Measurements from ENCODE around the gene CSTF1. TPM values are rescaled to one million over a fixed set of nuclear protein-coding genes. Genes with fewer than 3 reads are reported as not detected.
A peak's percentile ranks its signal among the peaks of the same experiment; 100 is the strongest.

The CSTF1 gene
- total RNA-seq (2014; rRNA removed) (48.9 and 60.2 TPM in 2 replicates), Bru-seq, nascent RNA (percentile 90 among the genes with signal in this experiment), BruChase-seq, experiment 1, labeled RNA remaining after a 6-hour chase (percentile 89 among the genes with signal in this experiment), BruChase-seq, experiment 2, labeled RNA remaining after a 2-hour chase (percentile 94 among the genes with signal in this experiment)
- long read RNA-seq, full-length matches to known transcripts, result 37 of 70 reads
- long read RNA-seq, partial matches to known transcripts, result 4 of 70 reads
- long read RNA-seq, other reads (novel, unspliced or antisense), result 29 of 70 reads

DNA sequence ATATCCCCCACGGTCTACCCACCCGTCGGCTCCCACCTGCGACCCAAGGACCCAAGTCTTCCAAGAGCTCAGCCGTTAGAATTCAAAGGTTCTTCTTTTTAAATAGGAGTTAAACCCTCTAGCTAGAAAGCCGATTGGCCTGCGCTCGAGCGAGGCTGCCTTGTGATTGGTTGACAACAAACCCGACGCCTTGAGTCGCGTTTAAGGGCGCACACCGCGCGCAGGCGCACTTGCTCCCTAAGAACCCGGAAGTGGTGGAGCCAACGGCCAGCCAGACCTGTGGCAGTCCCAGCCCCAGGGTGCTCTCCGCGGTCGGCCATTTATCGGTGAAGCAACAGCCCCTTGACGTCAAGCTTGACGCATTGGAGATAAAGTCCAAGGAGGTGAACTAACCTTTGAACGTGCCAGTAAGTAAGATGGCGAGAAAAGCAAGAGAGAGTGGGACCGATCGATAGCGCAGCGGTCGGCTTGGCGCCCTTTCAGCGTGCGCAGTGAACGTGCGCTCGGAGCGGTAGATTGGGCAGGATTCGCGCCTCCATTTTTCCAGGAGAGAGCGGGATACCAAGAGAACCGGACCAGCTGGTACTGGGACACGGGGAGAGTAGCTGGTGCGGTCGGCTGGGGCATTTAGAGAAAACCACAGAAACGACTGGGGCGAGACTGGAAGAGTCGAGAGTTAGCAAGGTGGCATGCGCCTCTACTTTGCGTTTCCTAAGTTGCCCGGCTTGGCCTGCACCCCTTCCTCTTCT lies at the start of gene CSTF1, which contains the start of gene AURKA:
Gene CSTF1, plus strand, starts transcription at position 514 of the 749 bp plus-strand sequence. CDS start 2,908 bp downstream, outside the sequence.
Gene AURKA, minus strand, starts transcription at position 84 of the 749 bp plus-strand sequence. CDS start 4,018 bp downstream, outside the sequence.
- H3K9ac ChIP-seq (ENCODE audit: low read length), result peak within 1 kb of the TSS; percentile 96
- peak; percentile 100 for DNase-seq
- ChIA-PET POLR2A (ENCODE audit: unreplicated experiment) (interaction anchor here (1.5 kb wide), 1 partner anchor 34 kb away, joined by 6 read pairs; the partner anchor contains the start of gene FAM210B), CTCF (interaction anchor here (0.5 to 0.8 kb wide), 2 partner anchors 30 to 206 kb away, joined by 3 to 7 read pairs; no protein-coding TSS in a partner anchor)
- peak within 1 kb of the TSS; percentile 87 for H3K4me3 ChIP-seq (ENCODE audit: low read length)
- H2AFZ ChIP-seq (ENCODE audit: low read length), result peak within 1 kb of the TSS; percentile 89
- H3K36me3 ChIP-seq (ENCODE audit: low read depth, low read length), result peaks cover 51% of the 10 kb centered on the region
- H3K9me3 ChIP-seq (ENCODE audit: low read length), result no peaks in the 10 kb centered on the region
- no peaks in the 10 kb centered on the region for H3K9me2 ChIP-seq (replicated peaks; ENCODE audit: low read length)
- peaks cover 89% of the 10 kb centered on the region for H3K79me2 ChIP-seq (ENCODE audit: low read length)
- peak within 1 kb of the TSS; percentile 96 for H3K4me2 ChIP-seq (ENCODE audit: low read length)
- peak within 1 kb of the TSS; percentile 81 for H3K27ac ChIP-seq (ENCODE audit: low read length)
- peaks cover 24% of the 10 kb centered on the region for H3K4me1 ChIP-seq (ENCODE audit: insufficient read depth, low read length)
- no peaks in the 10 kb centered on the region for H3F3A ChIP-seq (ENCODE audit: low read length, unreplicated experiment)
- intact Hi-C loops (cut with micrococcal nuclease), result loop anchor here (1.0 kb wide), 1 partner anchor 34 kb away; the partner anchor contains the start of gene FAM210B
- H4K20me1 ChIP-seq (ENCODE audit: low read length), result no peaks in the 10 kb centered on the region
- no peaks in the 10 kb centered on the region for H3K27me3 ChIP-seq (ENCODE audit: low read length)
- BruUV-seq (replicated peaks), result TSS peak; percentile 75
- peak; percentile 94 for ATAC-seq
- TF ChIP-seq, protein P1, sequence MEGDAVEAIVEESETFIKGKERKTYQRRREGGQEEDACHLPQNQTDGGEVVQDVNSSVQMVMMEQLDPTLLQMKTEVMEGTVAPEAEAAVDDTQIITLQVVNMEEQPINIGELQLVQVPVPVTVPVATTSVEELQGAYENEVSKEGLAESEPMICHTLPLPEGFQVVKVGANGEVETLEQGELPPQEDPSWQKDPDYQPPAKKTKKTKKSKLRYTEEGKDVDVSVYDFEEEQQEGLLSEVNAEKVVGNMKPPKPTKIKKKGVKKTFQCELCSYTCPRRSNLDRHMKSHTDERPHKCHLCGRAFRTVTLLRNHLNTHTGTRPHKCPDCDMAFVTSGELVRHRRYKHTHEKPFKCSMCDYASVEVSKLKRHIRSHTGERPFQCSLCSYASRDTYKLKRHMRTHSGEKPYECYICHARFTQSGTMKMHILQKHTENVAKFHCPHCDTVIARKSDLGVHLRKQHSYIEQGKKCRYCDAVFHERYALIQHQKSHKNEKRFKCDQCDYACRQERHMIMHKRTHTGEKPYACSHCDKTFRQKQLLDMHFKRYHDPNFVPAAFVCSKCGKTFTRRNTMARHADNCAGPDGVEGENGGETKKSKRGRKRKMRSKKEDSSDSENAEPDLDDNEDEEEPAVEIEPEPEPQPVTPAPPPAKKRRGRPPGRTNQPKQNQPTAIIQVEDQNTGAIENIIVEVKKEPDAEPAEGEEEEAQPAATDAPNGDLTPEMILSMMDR (conservative IDR thresholded peaks at IDR 0.05; ENCODE audit: low read depth, low read length), result no peak
- TF ChIP-seq EZH2phosphoT487 (IDR thresholded peaks at IDR 0.05; ENCODE audit: borderline replicate concordance, low read length), result no peak
- TF ChIP-seq EZH2 (IDR thresholded peaks at IDR 0.05; ENCODE audit: low read length, unreplicated experiment), result no peak

DNA sequence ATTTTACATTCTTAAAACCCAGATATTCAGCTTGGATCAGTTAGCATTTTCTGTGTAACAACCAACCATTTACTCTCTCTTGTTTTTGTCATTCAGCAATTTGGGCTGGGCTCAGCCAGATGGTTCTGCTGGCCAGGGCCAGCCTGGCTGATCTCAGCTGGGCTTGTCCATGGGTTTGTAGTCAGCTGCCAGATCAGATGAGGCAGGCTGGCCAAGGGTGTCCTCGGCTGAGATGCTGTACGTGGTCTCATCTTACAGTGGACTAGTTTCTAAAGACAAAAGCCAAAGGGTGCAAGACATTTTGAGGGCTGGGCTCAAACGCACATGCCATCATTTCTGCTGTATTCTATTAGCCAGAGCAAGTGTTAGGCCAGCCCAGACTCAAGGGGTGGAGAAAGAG lies 49.7 kb upstream of the CSTF1 start:
- Histone ChIP-seq H2AFZ (ENCODE audit: low read length) (no peak overlapping the region), H3F3A (ENCODE audit: low read length, unreplicated experiment) (no peaks in the 10 kb centered on the region), H4K20me1 (ENCODE audit: low read length) (no peaks in the 10 kb centered on the region), H3K9me3 (ENCODE audit: low read length) (no peaks in the 10 kb centered on the region), H3K9ac (ENCODE audit: low read length) (no peak overlapping the region), H3K4me3 (ENCODE audit: low read length) (no peak overlapping the region), H3K4me2 (ENCODE audit: low read length) (no peak overlapping the region), H3K36me3 (ENCODE audit: low read depth, low read length) (no peaks in the 10 kb centered on the region), H3K4me1 (ENCODE audit: insufficient read depth, low read length) (no peaks in the 10 kb centered on the region), H3K9me2 (replicated peaks; ENCODE audit: low read length) (no peaks in the 10 kb centered on the region), H3K27me3 (ENCODE audit: low read length) (peaks cover 29% of the 10 kb centered on the region), H3K27ac (ENCODE audit: low read length) (no peak overlapping the region), H3K79me2 (ENCODE audit: low read length) (no peaks in the 10 kb centered on the region)
- CTCF ChIA-PET, result no interaction called here
- no TSS peak for BruUV-seq (replicated peaks)
- intact Hi-C loops (cut with micrococcal nuclease), result loop anchor here (1.0 kb wide), 1 partner anchor 94 kb away; the partner anchor contains the start of gene MC3R
- POLR2A ChIA-PET (ENCODE audit: unreplicated experiment), result no interaction called here
- ATAC-seq (no peak), DNase-seq (no peak)
- no peak for TF ChIP-seq EZH2 (IDR thresholded peaks at IDR 0.05; ENCODE audit: low read length, unreplicated experiment)
- TF ChIP-seq, protein P1 (conservative IDR thresholded peaks at IDR 0.05; ENCODE audit: low read depth, low read length), result no peak

All from PC-3 (cell line).